ENCODE measurements around the gene DDX60. TPM values are rescaled to one million over a fixed set of nuclear protein-coding genes. Genes with fewer than 3 reads are reported as not detected.

Gene DDX60
- total RNA-seq, 2 donors from 2014 or later: 16.2 to 38.0 TPM

GRCh38 chr4:168212656-168213055, 105.9 kb downstream of the DDX60 start:
- TF ChIP-seq, protein P1, sequence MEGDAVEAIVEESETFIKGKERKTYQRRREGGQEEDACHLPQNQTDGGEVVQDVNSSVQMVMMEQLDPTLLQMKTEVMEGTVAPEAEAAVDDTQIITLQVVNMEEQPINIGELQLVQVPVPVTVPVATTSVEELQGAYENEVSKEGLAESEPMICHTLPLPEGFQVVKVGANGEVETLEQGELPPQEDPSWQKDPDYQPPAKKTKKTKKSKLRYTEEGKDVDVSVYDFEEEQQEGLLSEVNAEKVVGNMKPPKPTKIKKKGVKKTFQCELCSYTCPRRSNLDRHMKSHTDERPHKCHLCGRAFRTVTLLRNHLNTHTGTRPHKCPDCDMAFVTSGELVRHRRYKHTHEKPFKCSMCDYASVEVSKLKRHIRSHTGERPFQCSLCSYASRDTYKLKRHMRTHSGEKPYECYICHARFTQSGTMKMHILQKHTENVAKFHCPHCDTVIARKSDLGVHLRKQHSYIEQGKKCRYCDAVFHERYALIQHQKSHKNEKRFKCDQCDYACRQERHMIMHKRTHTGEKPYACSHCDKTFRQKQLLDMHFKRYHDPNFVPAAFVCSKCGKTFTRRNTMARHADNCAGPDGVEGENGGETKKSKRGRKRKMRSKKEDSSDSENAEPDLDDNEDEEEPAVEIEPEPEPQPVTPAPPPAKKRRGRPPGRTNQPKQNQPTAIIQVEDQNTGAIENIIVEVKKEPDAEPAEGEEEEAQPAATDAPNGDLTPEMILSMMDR (IDR thresholded peaks at IDR 0.05): no peak
- Histone ChIP-seq H3K4me1 (ENCODE audit: control insufficient read depth in 1 of 2, low read depth in 2 of 2) (no peaks in the 10 kb centered on the region), H3K27ac (no peak overlapping the region), H3K36me3 (peaks cover 10% of the 10 kb centered on the region), H3K27me3 (replicated peaks; ENCODE audit: insufficient read depth) (no peaks in the 10 kb centered on the region), H3K4me3 (no peak overlapping the region), H3K9me3 (peaks cover 4% of the 10 kb centered on the region)
- ATAC-seq (ENCODE audit: insufficient number of reproducible peaks, low FRiP score, low read depth) (no peak), DNase-seq (ENCODE audit: low spot score) (no peak)

DNA sequence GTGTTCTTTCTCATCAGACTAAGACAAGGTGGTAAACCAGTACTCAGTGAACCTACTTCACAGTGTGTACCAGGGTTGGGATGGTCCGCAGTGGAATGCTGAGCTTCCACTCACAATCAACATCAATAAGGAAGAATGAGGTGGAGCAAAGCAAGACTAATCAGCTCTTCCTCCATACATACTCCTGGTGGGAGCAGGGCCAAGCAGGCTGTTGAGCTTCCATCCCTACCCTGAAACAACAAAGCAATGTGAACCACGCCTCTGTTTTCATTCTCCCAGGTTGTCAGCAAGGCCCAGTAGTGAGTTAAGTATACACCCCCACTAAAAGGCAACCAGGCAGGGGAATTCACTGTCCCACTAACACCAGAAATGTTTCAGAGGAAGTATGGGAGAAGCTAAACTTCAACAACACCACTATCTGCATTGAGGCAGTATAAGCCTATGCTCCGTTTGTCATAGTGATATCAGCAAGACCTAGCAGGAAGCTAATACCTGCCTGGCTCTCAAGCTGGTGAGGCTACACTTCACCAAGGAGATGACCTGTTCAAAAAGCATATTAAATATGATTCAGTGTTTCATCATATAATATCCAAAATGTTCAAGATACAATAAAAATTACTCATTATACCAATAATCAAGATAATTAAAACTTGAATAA, 109.5 kb downstream of the DDX60 start:
- H3K36me3 ChIP-seq: no peaks in the 10 kb centered on the region
- H3K27ac ChIP-seq: no peak overlapping the region
- DNase-seq (ENCODE audit: low spot score) (no peak), ATAC-seq (ENCODE audit: insufficient number of reproducible peaks, low FRiP score, low read depth) (no peak)
- TF ChIP-seq, protein P1 (IDR thresholded peaks at IDR 0.05): no peak
- no peaks in the 10 kb centered on the region for H3K4me1 ChIP-seq (ENCODE audit: control insufficient read depth in 1 of 2, low read depth in 2 of 2)
- no peaks in the 10 kb centered on the region for H3K27me3 ChIP-seq (replicated peaks; ENCODE audit: insufficient read depth)
- H3K4me3 ChIP-seq: no peak overlapping the region
- peaks cover 4% of the 10 kb centered on the region for H3K9me3 ChIP-seq

DNA sequence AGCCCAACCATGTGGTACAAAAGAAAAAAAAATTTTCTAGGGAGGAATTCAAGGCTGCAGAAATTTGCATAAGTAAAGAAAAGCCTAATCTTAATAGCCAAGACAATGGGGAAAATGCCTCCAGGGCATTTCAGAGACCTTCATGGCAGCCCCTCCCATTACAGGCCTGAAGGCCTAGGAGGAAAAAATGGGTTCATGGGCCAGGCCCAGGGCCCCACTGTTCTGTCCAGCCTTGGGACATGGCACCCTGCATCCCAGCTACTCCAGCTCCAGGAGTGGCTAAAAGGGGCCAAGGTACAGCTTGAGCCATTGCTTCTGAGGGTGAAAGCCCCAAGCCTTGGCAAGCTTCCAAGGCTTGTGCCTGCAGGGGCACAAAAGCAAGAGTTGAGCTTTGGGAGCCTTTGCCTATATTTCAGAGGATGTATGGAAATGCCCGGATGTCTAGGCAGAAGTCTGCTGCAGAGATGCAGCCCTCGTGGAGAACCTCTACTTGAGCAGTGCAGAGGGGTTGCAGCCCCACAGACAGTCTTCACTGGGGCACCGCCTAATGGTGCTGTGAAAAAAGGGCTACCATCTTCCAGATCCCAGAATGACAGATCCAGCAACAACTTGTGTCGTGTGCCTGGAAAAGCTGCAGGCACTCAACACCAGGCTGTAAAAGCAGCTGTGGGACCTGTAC, 115.2 kb downstream of the DDX60 start:
- H3K9me3 ChIP-seq: peaks cover 11% of the 10 kb centered on the region
- no peak for DNase-seq (ENCODE audit: low spot score)
- TF ChIP-seq, protein P1 (IDR thresholded peaks at IDR 0.05): no peak

GRCh38 chr4:168200685-168201084, 117.9 kb downstream of the DDX60 start:
- Histone ChIP-seq H3K27me3 (replicated peaks; ENCODE audit: insufficient read depth) (no peaks in the 10 kb centered on the region), H3K4me3 (no peak overlapping the region), H3K4me1 (ENCODE audit: control insufficient read depth in 1 of 2, low read depth in 2 of 2) (no peaks in the 10 kb centered on the region), H3K27ac (no peak overlapping the region), H3K9me3 (peaks cover 11% of the 10 kb centered on the region), H3K36me3 (no peaks in the 10 kb centered on the region)
- ATAC-seq (ENCODE audit: insufficient number of reproducible peaks, low FRiP score, low read depth) (no peak), DNase-seq (ENCODE audit: low spot score) (no peak)
- TF ChIP-seq, protein P1 (IDR thresholded peaks at IDR 0.05): no peak

More for the DNA sequence above, 115.2 kb downstream of the DDX60 start:
- Histone ChIP-seq H3K27ac (no peak overlapping the region), H3K27me3 (replicated peaks; ENCODE audit: insufficient read depth) (no peaks in the 10 kb centered on the region), H3K4me1 (ENCODE audit: control insufficient read depth in 1 of 2, low read depth in 2 of 2) (no peaks in the 10 kb centered on the region), H3K36me3 (no peaks in the 10 kb centered on the region), H3K4me3 (no peak overlapping the region)
- no peak for ATAC-seq (ENCODE audit: insufficient number of reproducible peaks, low FRiP score, low read depth)

- TF ChIP-seq, protein P1 (IDR thresholded peaks at IDR 0.05): no peak
- Histone ChIP-seq H3K27me3 (replicated peaks; ENCODE audit: insufficient read depth) (no peaks in the 10 kb centered on the region), H3K36me3 (no peaks in the 10 kb centered on the region), H3K9me3 (peaks cover 11% of the 10 kb centered on the region), H3K27ac (no peak overlapping the region), H3K4me1 (ENCODE audit: control insufficient read depth in 1 of 2, low read depth in 2 of 2) (no peaks in the 10 kb centered on the region), H3K4me3 (no peak overlapping the region)
- ATAC-seq (ENCODE audit: insufficient number of reproducible peaks, low FRiP score, low read depth) (no peak), DNase-seq (ENCODE audit: low spot score) (no peak)
Observed at GRCh38 chr4:168199260-168199957, 119.1 kb downstream of the DDX60 start.

Measured in thoracic aorta (tissue), 2 donors.